ENCODE data around the gene UNC79.

DNA sequence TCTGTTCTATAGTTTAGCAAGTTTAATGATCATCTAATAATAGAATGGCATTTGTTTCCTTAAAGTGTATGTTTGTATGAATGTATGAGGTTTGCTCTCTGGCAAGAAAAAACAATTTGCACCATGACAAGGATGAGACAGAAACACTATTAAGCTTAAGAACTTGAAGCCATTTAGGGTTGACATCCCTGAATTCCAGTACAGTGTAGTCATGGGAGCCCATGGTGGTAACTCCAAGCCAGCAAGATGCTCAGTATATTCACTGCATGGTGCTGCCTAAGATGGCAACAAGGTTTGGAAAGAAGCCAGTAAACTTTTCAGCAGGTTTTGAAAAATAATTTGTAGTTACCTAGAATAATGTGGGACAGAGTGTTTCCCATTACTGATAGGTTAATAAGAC is 198.9 kb downstream of the UNC79 start:
- no peak for TF ChIP-seq YY1 (IDR thresholded peaks at IDR 0.05; ENCODE audit: insufficient read depth, insufficient read length)
- no peak for TF ChIP-seq ZNF274 (IDR thresholded peaks at IDR 0.05; ENCODE audit: low read depth, low read length)
- no peak for TF ChIP-seq SUZ12 (IDR thresholded peaks at IDR 0.05; ENCODE audit: extremely low read depth, insufficient read depth, insufficient read length)
